HG03575 (cell line): ENCODE data around the gene C2CD3.
"Not testable (repeated sequence)": the region's sequence is repeated elsewhere in the genome, so short reads cannot be mapped to it uniquely, and the experiment has no call there.

Experiments
- ATAC-seq: cut with Tn5 transposase; IDR thresholded peaks from one replicate; pipeline ENCODE4 v1.9.1; 2021; ENCODE audit not compliant: unreplicated experiment, insufficient number of reproducible peaks, low FRiP score; ENCODE audit errors: extremely low read depth

The C2CD3 gene

GRCh38 chr11:74083927-74084326, 86.9 kb downstream of the C2CD3 start:
- not testable (repeated sequence) for ATAC-seq

GRCh38 chr11:74081428-74081827, 89.4 kb downstream of the C2CD3 start:
- ATAC-seq: no peak

GRCh38 chr11:74077193-74077592, 93.6 kb downstream of the C2CD3 start:
- no peak for ATAC-seq

GRCh38 chr11:74072721-74073120, 98.1 kb downstream of the C2CD3 start:
- ATAC-seq: no peak

GRCh38 chr11:74072286-74072685, 98.5 kb downstream of the C2CD3 start:
- no peak for ATAC-seq

GRCh38 chr11:74070723-74071492, 99.9 kb downstream of the C2CD3 start:
- no peak for ATAC-seq

GRCh38 chr11:74069146-74070046, 101.4 kb downstream of the C2CD3 start:
- ATAC-seq: no peak

GRCh38 chr11:74066663-74067062, 104.1 kb downstream of the C2CD3 start:
- ATAC-seq: not testable (repeated sequence)

GRCh38 chr11:74065534-74065933, 105.3 kb downstream of the C2CD3 start:
- not testable (repeated sequence) for ATAC-seq

- not testable (repeated sequence) for ATAC-seq
Measured at GRCh38 chr11:74063628-74064027, 107.2 kb downstream of the C2CD3 start.

- not testable (repeated sequence) for ATAC-seq
Measured at GRCh38 chr11:74061599-74061998, 109.2 kb downstream of the C2CD3 start.

GRCh38 chr11:74057249-74058151, 113.3 kb downstream of the C2CD3 start:
- no peak for ATAC-seq

GRCh38 chr11:74055938-74056337, 114.9 kb downstream of the C2CD3 start:
- no peak for ATAC-seq

- ATAC-seq: no peak
Measured at GRCh38 chr11:74050465-74050864, 120.3 kb downstream of the C2CD3 start.

GRCh38 chr11:74048993-74049392, 121.8 kb downstream of the C2CD3 start:
- ATAC-seq: no peak

- no peak for ATAC-seq
Measured at GRCh38 chr11:74044538-74044937, 126.3 kb downstream of the C2CD3 start.

- no peak for ATAC-seq
Measured at GRCh38 chr11:74043450-74043849, 127.4 kb downstream of the C2CD3 start.

GRCh38 chr11:74037309-74037708, 133.5 kb downstream of the C2CD3 start:
- ATAC-seq: no peak

GRCh38 chr11:74035264-74035663, 135.5 kb downstream of the C2CD3 start:
- ATAC-seq: no peak
